Endothelial cell of umbilical vein (primary cell): ENCODE data around the gene USP31. TPM values are rescaled to one million over a fixed set of nuclear protein-coding genes. Genes with fewer than 3 reads are reported as not detected.

ENCODE experiments used
- BruUV-seq: library from RNA; stranded (reverse); fragments of 400-500 nt; replicated peaks from 2 replicates; lab custom pipeline; 2021; lab: Mats Ljungman, UMichigan
- CTCF ChIA-PET: fragments of 300-600, 350-600 bp; sonication (Branson Sonifier 250); formaldehyde crosslinking; loops from one replicate; lab custom pipeline; 2021; ENCODE audit warnings: antibody characterized with exemption, inconsistent platforms; lab: Charles Lee
- POLR2A ChIA-PET: fragments of 300-600, 350-600 bp; sonication (Branson Sonifier 250); formaldehyde crosslinking; loops from one replicate; lab custom pipeline; 2021; ENCODE audit warnings: antibody characterized with exemption, inconsistent platforms; lab: Charles Lee
- DNase-seq: peaks from one replicate; pipeline ENCODE4 v3.0.0-alpha.2; 2011; ENCODE audit warnings: low read depth, low spot score
- FAIRE-seq: peaks from 2 replicates; lab custom pipeline; 2011; peaks lifted over from hg19 to GRCh38; lab: Jason Lieb, UNC
- H2AFZ ChIP-seq: 2 replicates; pipeline ENCODE4 v1.6.0; 2012; ENCODE audit warnings: low read depth, low read length, control low read depth, inconsistent platforms
- H3K27ac ChIP-seq: 2 replicates; pipeline ENCODE4 v1.5.1; 2011; ENCODE audit warnings: low read depth, mild to moderate bottlenecking, control low read depth, low read length, moderate library complexity; ENCODE audit not compliant: insufficient read depth
- H3K27me3 ChIP-seq, 2 experiments: 2 replicates each; pipeline versions ENCODE4 v1.6.0 to v1.6.1; 2011; ENCODE audit warnings: low read length in 2 of 2, mixed read lengths in 1 of 2; ENCODE audit not compliant: control insufficient read depth in 2 of 2, insufficient read depth in 2 of 2
- H3K36me3 ChIP-seq, 2 experiments: 2 replicates in 1 of 2; 3 replicates in 1 of 2; pipeline ENCODE4 v1.5.1; 2011; ENCODE audit warnings: low read length in 2 of 2, mild to moderate bottlenecking in 1 of 2, moderate library complexity in 1 of 2; ENCODE audit not compliant: control insufficient read depth in 2 of 2, insufficient read depth in 2 of 2; ENCODE audit errors: extremely low read depth in 1 of 2
- H3K4me1 ChIP-seq: 3 replicates; pipeline ENCODE4 v1.5.1; 2011; ENCODE audit warnings: mild to moderate bottlenecking, low read length; ENCODE audit not compliant: control insufficient read depth, insufficient read depth; ENCODE audit errors: extremely low read depth
- H3K4me2 ChIP-seq: 2 replicates; pipeline ENCODE4 v1.6.1; 2011; ENCODE audit warnings: low read length, control low read depth, mixed read lengths; ENCODE audit not compliant: insufficient read depth
- H3K4me3 ChIP-seq, 3 experiments: fragments of 200-600 bp in 1 of 3; sonication (generic), shearing (Covaris generic) in 1 of 3; replicated peaks in 1 of 3; 2 replicates each; pipeline ENCODE4 v1.5.1; 2011 to 2016; ENCODE audit warnings: control low read depth in 3 of 3, low read length in 3 of 3, mild to moderate bottlenecking in 2 of 3, inconsistent platforms in 1 of 3, low read depth in 1 of 3, moderate library complexity in 1 of 3; ENCODE audit not compliant: insufficient read depth in 1 of 3
- H3K79me2 ChIP-seq: 2 replicates; pipeline ENCODE4 v1.6.0; 2012; ENCODE audit warnings: low read length, inconsistent platforms; ENCODE audit not compliant: control insufficient read depth, insufficient read depth
- H3K9ac ChIP-seq: replicated peaks from 2 replicates; pipeline ENCODE3; 2011; ENCODE audit warnings: low read length, control low read depth; ENCODE audit not compliant: insufficient read depth; ENCODE audit errors: extremely low read depth
- H3K9me1 ChIP-seq: replicated peaks from 3 replicates; pipeline ENCODE4 v1.6.0; 2011; ENCODE audit warnings: mild to moderate bottlenecking, low read length; ENCODE audit not compliant: control insufficient read depth, insufficient read depth; ENCODE audit errors: extremely low read depth
- H3K9me3 ChIP-seq: replicated peaks from 2 replicates; pipeline ENCODE4 v1.5.1; 2012; ENCODE audit warnings: low read length, inconsistent platforms; ENCODE audit not compliant: control insufficient read depth, insufficient read depth
- H4K20me1 ChIP-seq: replicated peaks from 2 replicates; pipeline ENCODE3; 2011; ENCODE audit warnings: mild to moderate bottlenecking, low read length; ENCODE audit not compliant: control insufficient read depth, insufficient read depth; ENCODE audit errors: extremely low read depth
- EZH2 ChIP-seq: IDR thresholded peaks from 2 replicates; pipeline ENCODE4 v1.6.1; 2012; ENCODE audit warnings: borderline replicate concordance, low read depth, mild to moderate bottlenecking, moderate library complexity, low read length, inconsistent platforms; ENCODE audit not compliant: severe bottlenecking
- FOS ChIP-seq: IDR thresholded peaks from 2 replicates; pipeline ENCODE4 v1.6.1; 2011; ENCODE audit warnings: mild to moderate bottlenecking, low read length, moderate library complexity, borderline replicate concordance; ENCODE audit not compliant: insufficient read depth
- GATA2 ChIP-seq: IDR thresholded peaks from 2 replicates; pipeline ENCODE4 v1.7.0; 2011; ENCODE audit warnings: low read depth, mild to moderate bottlenecking, moderate library complexity, mixed read lengths, low read length; ENCODE audit not compliant: insufficient read length, insufficient read depth
- JUN ChIP-seq: IDR thresholded peaks from 2 replicates; pipeline ENCODE4 v1.6.1; 2011; ENCODE audit warnings: borderline replicate concordance, low read depth; ENCODE audit not compliant: insufficient read length, insufficient read depth
- MYC ChIP-seq: IDR thresholded peaks from one replicate; pipeline ENCODE4 v1.6.1; 2011; ENCODE audit warnings: mild to moderate bottlenecking, low read depth, low read length
- POLR2A ChIP-seq: IDR thresholded peaks from 2 replicates; pipeline ENCODE4 v1.6.1; 2012; ENCODE audit warnings: low read depth, mild to moderate bottlenecking, control low read depth, low read length
- POLR2AphosphoS5 ChIP-seq: IDR thresholded peaks from 2 replicates; pipeline ENCODE4 v1.6.1; 2012; ENCODE audit warnings: low read depth, mild to moderate bottlenecking, control low read depth, low read length, moderate library complexity; ENCODE audit not compliant: insufficient read depth
- dilution Hi-C: fragments of 300-500 bp; cut with MboI; formaldehyde crosslinking; loops from one replicate; pipeline ENCODE4 v1.15.0; 2019; ENCODE audit warnings: low sequenced_read_pairs; ENCODE audit not compliant: extremely low pct_ligation_motif_present
- intact Hi-C: fragments of 100-400 bp; cut with micrococcal nuclease; formaldehyde crosslinking; loops from one replicate; pipeline ENCODE4 v1.10.0; 2022
- polyA plus RNA-seq, 4 experiments: library from polyadenylated mRNA; depleted of rRNA in 3 of 4; stranded (reverse) in 3 of 4; unstranded in 1 of 4; fragments of >200 nt; gene quantifications; 2 replicates each; pipeline versions ENCODE4 v1.2.1 to v1.2.3, GENCODE V29; 2011 to 2012; ENCODE audit warnings: missing spikeins in 1 of 4
- total RNA-seq: library from RNA; stranded (reverse); gene quantifications from 2 replicates; pipeline ENCODE4 v1.2.3, GENCODE V29; 2021
- TF ChIP-seq, protein P1 (sequence below): IDR thresholded peaks from 2 replicates; pipeline ENCODE4 v1.6.1; 2011; ENCODE audit not compliant: insufficient read depth, insufficient read length
- TF ChIP-seq, protein P2 (sequence below), 2 donors: IDR thresholded peaks; 1 replicate in 1 of 2; 2 replicates in 1 of 2; pipeline ENCODE4 v1.5.1; 2011; ENCODE audit warnings: low read length in 2 of 2, mild to moderate bottlenecking in 2 of 2, moderate library complexity in 2 of 2, control low read depth in 1 of 2, inconsistent platforms in 1 of 2, low read depth in 1 of 2; ENCODE audit not compliant: insufficient read depth in 1 of 2; ENCODE audit errors: extremely low read depth in 1 of 2

Gene USP31
- total and polyA plus RNA-seq, 2 donors (not counting 3 experiments of a cell fraction or from before 2014, with no cell fraction given): 14.5 to 42.4 TPM

DNA sequence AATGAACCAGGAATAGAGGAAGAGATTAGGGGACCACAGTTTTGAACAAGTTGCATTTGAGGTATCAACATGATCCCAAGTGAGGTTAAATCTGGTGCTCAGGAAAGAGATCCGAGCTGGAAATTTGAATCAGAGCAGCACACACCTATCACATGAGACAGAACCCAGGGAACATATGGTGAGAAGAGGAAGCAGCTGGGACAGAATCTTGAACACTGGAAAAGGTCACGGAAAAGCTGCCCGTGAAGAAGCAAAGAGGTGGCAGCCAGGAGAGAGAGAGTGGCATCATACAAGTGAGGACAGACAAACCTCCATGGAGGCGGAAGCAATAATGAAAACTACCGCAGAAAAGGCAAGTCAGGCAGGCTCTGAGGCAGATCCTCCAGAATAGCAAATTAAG, 36.1 kb downstream of the USP31 start:
- no peak overlapping the region for H3K9ac ChIP-seq
- H3K27me3 ChIP-seq: no peaks in the 10 kb centered on the region
- no TSS peak for BruUV-seq
- POLR2A ChIA-PET: no interaction called here
- H3K36me3 ChIP-seq: peaks cover 0 to 3% of the 10 kb centered on the region in 2 experiments
- dilution Hi-C loops (no loop called here), intact Hi-C loops (no loop called here)
- H4K20me1 ChIP-seq: peaks cover 7% of the 10 kb centered on the region
- peaks cover 63% of the 10 kb centered on the region for H3K79me2 ChIP-seq
- H3K9me1 ChIP-seq: no peaks in the 10 kb centered on the region
- no peaks in the 10 kb centered on the region for H3K9me3 ChIP-seq
- H3K27ac ChIP-seq: no peak overlapping the region
- CTCF ChIA-PET: no interaction called here
- H3K4me3 ChIP-seq: no peak overlapping the region
- no peak for FAIRE-seq
- TF ChIP-seq POLR2AphosphoS5: no peak
- no peak for TF ChIP-seq MYC
- TF ChIP-seq EZH2: no peak
- TF ChIP-seq, protein P1, sequence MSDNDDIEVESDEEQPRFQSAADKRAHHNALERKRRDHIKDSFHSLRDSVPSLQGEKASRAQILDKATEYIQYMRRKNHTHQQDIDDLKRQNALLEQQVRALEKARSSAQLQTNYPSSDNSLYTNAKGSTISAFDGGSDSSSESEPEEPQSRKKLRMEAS: no peak
- TF ChIP-seq, protein P2, sequence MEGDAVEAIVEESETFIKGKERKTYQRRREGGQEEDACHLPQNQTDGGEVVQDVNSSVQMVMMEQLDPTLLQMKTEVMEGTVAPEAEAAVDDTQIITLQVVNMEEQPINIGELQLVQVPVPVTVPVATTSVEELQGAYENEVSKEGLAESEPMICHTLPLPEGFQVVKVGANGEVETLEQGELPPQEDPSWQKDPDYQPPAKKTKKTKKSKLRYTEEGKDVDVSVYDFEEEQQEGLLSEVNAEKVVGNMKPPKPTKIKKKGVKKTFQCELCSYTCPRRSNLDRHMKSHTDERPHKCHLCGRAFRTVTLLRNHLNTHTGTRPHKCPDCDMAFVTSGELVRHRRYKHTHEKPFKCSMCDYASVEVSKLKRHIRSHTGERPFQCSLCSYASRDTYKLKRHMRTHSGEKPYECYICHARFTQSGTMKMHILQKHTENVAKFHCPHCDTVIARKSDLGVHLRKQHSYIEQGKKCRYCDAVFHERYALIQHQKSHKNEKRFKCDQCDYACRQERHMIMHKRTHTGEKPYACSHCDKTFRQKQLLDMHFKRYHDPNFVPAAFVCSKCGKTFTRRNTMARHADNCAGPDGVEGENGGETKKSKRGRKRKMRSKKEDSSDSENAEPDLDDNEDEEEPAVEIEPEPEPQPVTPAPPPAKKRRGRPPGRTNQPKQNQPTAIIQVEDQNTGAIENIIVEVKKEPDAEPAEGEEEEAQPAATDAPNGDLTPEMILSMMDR (IDR thresholded peaks at IDR 0.05; ENCODE audit: extremely low read depth in 1 of 2, insufficient read depth in 1 of 2, low read depth in 1 of 2, low read length in 2 of 2): no peak
- no peak for TF ChIP-seq GATA2
- TF ChIP-seq FOS: no peak
- no peak for TF ChIP-seq POLR2A
- TF ChIP-seq JUN: no peak
- no peak overlapping the region for H3K4me2 ChIP-seq
- no peaks in the 10 kb centered on the region for H3K4me1 ChIP-seq
- no peak for DNase-seq
- H2AFZ ChIP-seq: no peak overlapping the region
